HFFc6 (cell line): ENCODE measurements around the gene COL23A1. TPM values are rescaled to one million over a fixed set of nuclear protein-coding genes. Genes with fewer than 3 reads are reported as not detected.

Experiments
- DNase-seq: peaks from one replicate; pipeline ENCODE4 v3.0.0-alpha.2; 2018
- H3K27ac Mint-ChIP-seq: 2 replicates; pipeline ENCODE4 v1.8.0; 2020; ENCODE audit warnings: mild to moderate bottlenecking, mixed read lengths
- H3K27me3 Mint-ChIP-seq: 2 replicates; pipeline ENCODE4 v1.8.0; 2021; ENCODE audit warnings: mild to moderate bottlenecking, moderate library complexity, mixed read lengths; ENCODE audit not compliant: insufficient read depth
- H3K36me3 Mint-ChIP-seq: 2 replicates; pipeline ENCODE4 v1.8.0; 2021; ENCODE audit warnings: low read depth, mixed read lengths
- H3K4me1 Mint-ChIP-seq: 2 replicates; pipeline ENCODE4 v1.8.0; 2020; ENCODE audit warnings: low read depth, mixed read lengths
- H3K4me3 Mint-ChIP-seq: 2 replicates; pipeline ENCODE4 v1.8.0; 2020; ENCODE audit warnings: mild to moderate bottlenecking, moderate library complexity, mixed read lengths
- H3K9me3 Mint-ChIP-seq: 2 replicates; pipeline ENCODE4 v1.8.0; 2020; ENCODE audit warnings: mild to moderate bottlenecking, mixed read lengths
- CTCF ChIP-seq: fragments of 200-600 bp; sonication (generic); IDR thresholded peaks from 2 replicates; pipeline ENCODE4 v1.5.0; 2021; ENCODE audit warnings: antibody characterized with exemption, mild to moderate bottlenecking
- total RNA-seq, 6 experiments: library from RNA; stranded (reverse); fragmentation: NEBNext Ultra II Directional; extraction: Animal tissue kit (Norgen Biotek cat#: 25700); gene quantifications; 2 replicates in 1 of 6; 3 replicates in 5 of 6; pipeline ENCODE4 v1.2.3, GENCODE V29; 2021

COL23A1 gene
- total RNA-seq, 6 experiments from 2014 or later = not detected

- no peak for TF ChIP-seq CTCF
- H3K27me3 Mint-ChIP-seq = no peaks in the 10 kb centered on the region; the same call in 1 of the 2 replicates
- H3K9me3 Mint-ChIP-seq = peaks cover 48% of the 10 kb centered on the region
- H3K4me1 Mint-ChIP-seq = no peaks in the 10 kb centered on the region
- H3K4me3 Mint-ChIP-seq = no peak overlapping the region
- H3K36me3 Mint-ChIP-seq = no peaks in the 10 kb centered on the region; the same call in 1 of the 2 replicates
- H3K27ac Mint-ChIP-seq = no peak overlapping the region
- no peak for DNase-seq
Observed at GRCh38 chr5:178507151-178507932, 82.9 kb downstream of the COL23A1 start.

DNA sequence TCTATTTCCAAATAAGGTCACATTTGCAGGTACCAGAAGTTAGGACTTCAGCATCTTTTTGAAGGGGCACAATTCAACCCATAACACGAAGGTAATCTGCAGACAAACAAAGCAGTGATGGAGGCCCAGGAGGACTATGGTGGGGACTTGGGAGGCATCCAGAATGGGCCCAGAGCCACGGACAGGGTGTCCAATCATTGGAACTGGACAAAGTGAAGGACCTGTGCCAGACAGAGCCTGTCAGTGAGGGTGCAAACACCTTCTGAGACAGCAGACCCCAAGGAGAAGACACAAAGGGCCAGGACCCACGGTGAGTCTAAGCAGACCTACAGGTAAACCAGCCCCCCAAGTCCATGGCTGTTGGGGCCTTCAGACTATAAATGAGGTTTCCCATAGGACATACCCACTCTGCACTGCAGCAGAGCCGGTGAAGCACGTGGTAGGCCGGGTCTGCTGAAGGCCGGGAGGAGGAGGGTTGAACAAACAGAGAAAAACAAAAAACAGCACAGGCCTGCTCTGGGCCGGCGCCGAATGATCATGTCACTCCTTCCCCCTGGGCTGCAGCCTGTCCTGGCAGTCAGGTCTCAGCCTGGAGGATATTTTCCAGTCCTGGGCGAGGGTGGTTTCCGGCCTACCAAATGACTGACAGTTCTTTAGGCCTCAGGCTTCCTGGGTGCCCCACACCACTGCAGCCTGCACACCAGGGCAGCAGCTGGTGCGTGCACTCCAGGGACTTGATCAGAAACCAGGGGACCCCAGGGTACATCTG is 84.4 kb downstream of the COL23A1 start:
- H3K27ac Mint-ChIP-seq = no peak overlapping the region
- peaks cover 50% of the 10 kb centered on the region for H3K9me3 Mint-ChIP-seq
- no peaks in the 10 kb centered on the region; the same call in 1 of the 2 replicates for H3K27me3 Mint-ChIP-seq
- H3K36me3 Mint-ChIP-seq = no peaks in the 10 kb centered on the region; the same call in 1 of the 2 replicates
- no peak overlapping the region for H3K4me3 Mint-ChIP-seq
- H3K4me1 Mint-ChIP-seq = no peaks in the 10 kb centered on the region
- DNase-seq = no peak
- no peak for TF ChIP-seq CTCF

DNA sequence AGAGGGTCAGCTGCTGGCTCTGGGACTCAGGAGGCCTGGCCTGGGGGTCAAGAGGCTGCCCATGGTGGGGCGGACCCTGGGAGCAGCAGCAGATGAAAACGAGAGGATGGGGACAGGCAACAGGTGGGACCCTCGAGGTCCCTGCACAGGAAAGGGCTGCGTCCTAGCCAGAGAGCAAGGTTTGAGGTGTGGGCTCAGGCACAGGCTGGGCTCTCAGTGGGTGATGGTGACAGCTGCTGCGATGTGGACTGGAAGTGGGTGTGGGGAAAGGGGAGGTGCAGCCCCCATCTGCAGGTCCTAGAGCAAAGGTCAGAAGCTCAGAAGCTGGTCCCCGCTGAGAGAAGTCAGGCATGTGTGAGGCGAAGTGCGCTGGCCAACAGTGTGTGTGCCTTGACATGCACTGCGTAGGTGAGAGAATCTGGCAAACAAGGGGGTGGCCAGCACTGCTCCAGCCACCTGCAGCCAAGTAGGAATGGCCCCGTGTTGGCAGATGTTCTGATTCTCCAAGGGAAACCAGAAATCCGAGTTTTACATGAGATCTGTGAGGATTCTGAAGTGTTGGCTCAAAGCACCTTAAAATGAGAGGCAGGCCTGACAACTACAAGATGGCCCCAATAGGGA is 85.7 kb downstream of the COL23A1 start:
- Mint-ChIP-seq H3K27me3 (no peaks in the 10 kb centered on the region; the same call in 1 of the 2 replicates), H3K4me1 (no peaks in the 10 kb centered on the region), H3K9me3 (peaks cover 56% of the 10 kb centered on the region)

DNA sequence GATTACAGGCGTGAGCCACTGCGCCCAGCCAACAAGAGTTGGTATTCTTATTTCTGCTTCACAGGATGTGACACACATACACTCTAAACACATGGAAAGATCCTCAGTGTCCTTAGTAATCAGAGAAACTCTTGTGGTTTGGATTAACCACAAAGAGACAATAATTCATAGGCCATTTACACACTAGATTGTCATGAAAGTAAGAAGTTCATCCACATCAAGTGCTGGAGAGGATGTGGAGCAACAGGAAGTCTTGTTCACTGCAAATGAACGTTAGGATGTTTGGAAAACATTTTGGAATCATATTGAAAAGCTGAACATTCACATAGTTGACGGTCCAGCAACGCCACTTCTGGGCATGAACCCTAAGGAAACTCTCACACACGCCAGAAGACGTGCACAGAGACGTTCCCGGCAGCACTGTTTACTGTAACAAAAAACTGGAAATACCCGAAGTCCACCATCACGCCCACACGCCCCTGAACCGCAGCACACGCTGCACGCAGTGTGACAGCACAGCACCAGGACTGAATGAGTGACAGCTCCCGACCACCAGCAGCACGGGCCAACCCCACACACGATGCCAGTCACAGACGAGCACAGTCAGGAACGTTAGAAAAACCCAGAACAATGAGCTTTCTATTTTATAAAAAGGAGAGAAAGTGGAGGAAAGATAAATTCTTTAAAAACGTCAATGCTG is 87.6 kb downstream of the COL23A1 start:
- DNase-seq = no peak
- Mint-ChIP-seq H3K36me3 (no peaks in the 10 kb centered on the region), H3K27me3 (no peaks in the 10 kb centered on the region; the same call in 1 of the 2 replicates), H3K4me1 (no peaks in the 10 kb centered on the region), H3K4me3 (no peak overlapping the region), H3K27ac (no peak overlapping the region), H3K9me3 (peaks cover 50% of the 10 kb centered on the region)
- TF ChIP-seq CTCF = no peak

More for the DNA sequence above, 85.7 kb downstream of the COL23A1 start:
- DNase-seq = no peak
- Mint-ChIP-seq H3K36me3 (no peaks in the 10 kb centered on the region), H3K4me3 (no peak overlapping the region), H3K27ac (no peak overlapping the region)
- no peak for TF ChIP-seq CTCF

- Mint-ChIP-seq H3K4me1 (no peaks in the 10 kb centered on the region), H3K27ac (no peak overlapping the region), H3K36me3 (no peaks in the 10 kb centered on the region), H3K27me3 (no peaks in the 10 kb centered on the region; the same call in 1 of the 2 replicates), H3K9me3 (peaks cover 50% of the 10 kb centered on the region), H3K4me3 (no peak overlapping the region)
- no peak for TF ChIP-seq CTCF
- DNase-seq = no peak
Observed at GRCh38 chr5:178499352-178499751, 90.8 kb downstream of the COL23A1 start.
